Gastroesophageal sphincter (tissue), 3 donors: ENCODE results near the gene NUP88.

Experiments
- CTCF ChIP-seq, 4 experiments: fragments of 200-600 bp in 2 of 4; fragments of 450-650 bp in 2 of 4; sonication (generic) in 1 of 4; IDR thresholded peaks; one replicate each; pipeline ENCODE4 v1.5.1; 2017 to 2019; ENCODE audit warnings: antibody characterized with exemption in 4 of 4, mild to moderate bottlenecking in 2 of 4, moderate library complexity in 2 of 4
- EP300 ChIP-seq: sonication (generic); formaldehyde crosslinking; IDR thresholded peaks from one replicate; pipeline ENCODE4 v1.6.1; 2017; ENCODE audit warnings: antibody characterized with exemption, mild to moderate bottlenecking
- POLR2A ChIP-seq, 2 donors: fragments of 450-650 bp; IDR thresholded peaks; one replicate each; pipeline ENCODE4 v1.6.1; 2017; ENCODE audit warnings: antibody characterized with exemption in 2 of 2, mild to moderate bottlenecking in 2 of 2, moderate library complexity in 1 of 2
- POLR2AphosphoS5 ChIP-seq: sonication (generic); formaldehyde crosslinking; IDR thresholded peaks from one replicate; pipeline ENCODE4 v1.6.1; 2017; ENCODE audit warnings: antibody characterized with exemption

- TF ChIP-seq CTCF (IDR thresholded peaks at IDR 0.05) (no peak), EP300 (no peak), POLR2AphosphoS5 (no peak), POLR2A (IDR thresholded peaks at IDR 0.05) (no peak)
Observed at GRCh38 chr17:5443728-5444127, 24.3 kb upstream of the NUP88 start.
